GM12864 (cell line): ENCODE measurements around the gene ANTXR2.
"Not testable (repeated sequence)": the region's sequence is repeated elsewhere in the genome, so short reads cannot be mapped to it uniquely, and the experiment has no call there.

Experiments used
- DNase-seq: peaks from one replicate; pipeline ENCODE4 v3.0.0-alpha.2; 2011; ENCODE audit warnings: low read depth
- H3K4me3 ChIP-seq: 2 replicates; pipeline ENCODE4 v1.5.1; 2011; ENCODE audit warnings: mild to moderate bottlenecking, low read depth, low read length, control low read depth
- TF ChIP-seq, protein P1 (sequence below): IDR thresholded peaks from 2 replicates; pipeline ENCODE4 v1.5.1; 2011; ENCODE audit warnings: low read depth, mild to moderate bottlenecking, moderate library complexity, low read length, control low read depth, inconsistent platforms; ENCODE audit errors: missing control alignments

ANTXR2 gene

DNA sequence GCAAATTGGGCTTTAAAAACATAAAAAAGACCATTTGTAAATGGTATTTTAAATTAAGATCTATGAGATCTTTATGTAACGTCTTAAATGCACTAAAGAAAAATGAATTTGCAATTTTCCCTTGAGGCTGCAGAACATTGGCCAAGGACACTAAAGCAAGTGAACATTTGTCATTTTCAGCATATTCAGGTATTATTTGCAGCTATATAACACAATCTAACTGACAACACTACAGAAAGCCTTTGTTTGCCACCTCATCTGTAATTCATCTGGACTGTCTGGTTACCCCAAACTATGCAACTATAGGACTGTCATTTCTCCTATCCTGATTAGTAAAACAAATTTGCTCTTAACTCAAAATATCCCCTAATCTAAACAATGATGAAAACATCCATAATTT is 74.8 kb downstream of the ANTXR2 start:
- no peak overlapping the region for H3K4me3 ChIP-seq
- TF ChIP-seq, protein P1, sequence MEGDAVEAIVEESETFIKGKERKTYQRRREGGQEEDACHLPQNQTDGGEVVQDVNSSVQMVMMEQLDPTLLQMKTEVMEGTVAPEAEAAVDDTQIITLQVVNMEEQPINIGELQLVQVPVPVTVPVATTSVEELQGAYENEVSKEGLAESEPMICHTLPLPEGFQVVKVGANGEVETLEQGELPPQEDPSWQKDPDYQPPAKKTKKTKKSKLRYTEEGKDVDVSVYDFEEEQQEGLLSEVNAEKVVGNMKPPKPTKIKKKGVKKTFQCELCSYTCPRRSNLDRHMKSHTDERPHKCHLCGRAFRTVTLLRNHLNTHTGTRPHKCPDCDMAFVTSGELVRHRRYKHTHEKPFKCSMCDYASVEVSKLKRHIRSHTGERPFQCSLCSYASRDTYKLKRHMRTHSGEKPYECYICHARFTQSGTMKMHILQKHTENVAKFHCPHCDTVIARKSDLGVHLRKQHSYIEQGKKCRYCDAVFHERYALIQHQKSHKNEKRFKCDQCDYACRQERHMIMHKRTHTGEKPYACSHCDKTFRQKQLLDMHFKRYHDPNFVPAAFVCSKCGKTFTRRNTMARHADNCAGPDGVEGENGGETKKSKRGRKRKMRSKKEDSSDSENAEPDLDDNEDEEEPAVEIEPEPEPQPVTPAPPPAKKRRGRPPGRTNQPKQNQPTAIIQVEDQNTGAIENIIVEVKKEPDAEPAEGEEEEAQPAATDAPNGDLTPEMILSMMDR, result no peak
- DNase-seq, result no peak

DNA sequence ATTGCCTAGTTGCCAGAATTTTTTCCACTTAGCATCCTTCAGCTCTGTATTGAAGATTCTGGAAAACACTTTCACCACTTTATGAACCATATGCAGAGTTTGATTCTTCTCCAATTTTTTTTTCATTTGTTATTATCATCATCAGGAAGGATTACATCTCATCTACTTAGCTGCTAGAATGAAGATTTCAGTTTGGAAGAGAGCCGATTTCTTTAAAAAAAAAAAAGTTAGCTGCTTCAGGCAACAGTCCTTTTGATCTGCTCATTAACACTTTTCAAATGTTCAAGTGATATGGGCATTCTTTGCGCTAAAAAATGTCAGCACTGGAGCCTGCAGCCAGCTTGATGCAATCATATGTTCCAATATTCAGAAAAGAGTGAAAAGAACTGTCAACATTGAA is 76.2 kb downstream of the ANTXR2 start:
- TF ChIP-seq, protein P1, result no peak
- no peak for DNase-seq
- H3K4me3 ChIP-seq, result no peak overlapping the region

DNA sequence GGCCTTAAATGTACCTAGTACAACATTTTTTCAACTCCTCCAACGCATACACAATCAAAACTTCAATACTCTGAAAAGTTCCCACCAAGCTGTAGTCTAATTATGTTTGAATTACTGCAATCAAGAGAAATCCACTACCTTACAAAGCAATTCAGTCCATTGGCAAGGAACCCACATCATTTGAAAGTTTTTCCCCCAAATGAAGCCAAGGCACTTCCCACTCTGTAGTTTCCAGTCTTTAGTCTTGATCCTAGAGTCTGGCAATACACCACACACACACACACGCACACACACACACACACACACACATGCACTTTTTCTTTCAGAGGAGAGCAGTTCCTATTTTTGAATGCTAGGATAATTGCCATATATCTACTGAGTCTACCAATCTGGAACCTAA is 79.6 kb downstream of the ANTXR2 start:
- DNase-seq, result no peak
- H3K4me3 ChIP-seq, result no peak overlapping the region
- TF ChIP-seq, protein P1, result no peak

DNA sequence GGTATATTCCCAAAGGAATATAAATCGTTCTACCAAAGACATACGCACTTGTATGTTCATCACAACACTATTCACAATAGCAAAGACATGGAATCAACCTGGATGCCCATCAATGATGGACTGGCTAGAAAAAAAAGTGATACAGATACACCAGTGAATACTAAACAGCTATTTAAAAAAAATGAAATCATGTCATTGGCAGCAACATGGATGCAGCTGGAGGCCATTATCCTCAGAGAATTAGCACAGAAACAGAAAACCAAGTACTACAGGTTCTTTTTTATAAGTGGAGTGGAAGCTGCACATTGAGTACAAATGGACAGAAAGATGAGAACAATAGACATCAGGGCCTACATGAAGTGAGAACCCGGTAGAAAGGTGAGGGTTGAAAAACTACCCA is 81.4 kb downstream of the ANTXR2 start:
- H3K4me3 ChIP-seq, result no peak overlapping the region
- no peak for DNase-seq
- TF ChIP-seq, protein P1, result no peak

DNA sequence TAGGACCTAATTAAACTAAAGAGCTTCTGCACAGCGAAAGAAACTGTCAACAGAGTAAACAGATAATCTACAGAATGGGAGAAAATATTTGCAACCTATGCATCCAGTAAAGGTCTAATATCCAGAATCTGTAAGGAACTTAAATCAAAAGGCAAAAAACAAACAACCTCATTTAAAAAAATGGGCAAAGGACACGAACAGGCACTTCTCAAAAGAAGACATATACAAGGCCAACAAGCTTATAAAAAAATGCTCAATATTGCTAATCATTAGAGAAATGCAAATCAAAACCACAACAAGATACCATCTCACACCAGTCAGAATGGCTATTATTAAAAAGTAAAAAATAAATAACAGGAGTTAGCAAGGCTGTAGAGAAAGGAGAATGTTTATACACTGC is 81.9 kb downstream of the ANTXR2 start:
- H3K4me3 ChIP-seq, DNase-seq: not testable (repeated sequence)

DNA sequence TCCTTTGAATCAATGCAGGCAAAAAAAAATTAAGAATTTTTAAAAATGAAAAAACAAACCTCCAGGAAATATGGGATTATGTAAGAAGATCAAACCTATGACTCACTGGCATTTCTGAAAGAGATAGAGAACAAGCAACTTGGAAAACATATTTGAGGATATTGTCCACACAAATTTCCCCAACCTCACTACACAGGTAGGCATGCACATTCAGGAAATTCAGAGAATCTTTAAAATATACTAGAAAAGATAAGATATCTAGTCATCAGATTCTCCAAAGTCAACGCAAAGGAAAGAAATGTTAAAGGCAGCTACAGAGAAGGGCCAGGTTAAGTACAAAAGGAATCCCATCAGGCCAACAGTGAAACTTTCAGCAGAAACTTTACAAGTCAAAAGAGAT is 85.6 kb downstream of the ANTXR2 start:
- no peak overlapping the region for H3K4me3 ChIP-seq
- TF ChIP-seq, protein P1, result no peak
- no peak for DNase-seq

DNA sequence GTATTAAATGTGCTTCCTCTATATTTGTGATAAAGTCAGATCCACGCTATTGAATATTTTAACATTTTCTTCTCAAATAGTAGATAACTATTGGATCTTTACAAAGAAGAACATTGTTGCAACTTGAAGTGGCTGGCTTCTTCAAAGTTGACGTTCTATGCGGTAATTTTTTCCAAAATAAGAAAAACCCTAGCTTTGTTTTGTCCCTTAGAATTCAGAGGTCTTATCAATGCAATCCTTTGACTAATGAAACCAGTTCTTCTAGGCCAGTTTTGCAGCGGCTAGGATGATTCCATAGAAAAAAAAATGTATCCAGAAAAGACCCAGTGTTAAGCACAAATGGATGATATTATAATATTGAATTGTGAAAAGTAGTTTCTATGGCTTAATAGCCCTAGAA is 89.6 kb downstream of the ANTXR2 start:
- TF ChIP-seq, protein P1, result no peak
- H3K4me3 ChIP-seq, result no peak overlapping the region
- DNase-seq, result no peak
